ENCODE data around the gene WSCD1.

GRCh38 chr17:6070430-6070912 lies 292 bp downstream of the WSCD1 start:
- TF ChIP-seq CTCF (IDR thresholded peaks at IDR 0.05) (no peak), POLR2AphosphoS5 (IDR thresholded peaks at IDR 0.05) (no peak)
